H1 (cell line): ENCODE data around the gene ETV1. TPM values are rescaled to one million over a fixed set of nuclear protein-coding genes. Genes with fewer than 3 reads are reported as not detected.
A peak's percentile ranks its signal among the peaks of the same experiment; 100 is the strongest.

Experiments used
- CTCF ChIA-PET: fragments of 300-600 bp; sonication (Branson Sonifier 250); formaldehyde crosslinking; loops from one replicate; lab custom pipeline; 2021; ENCODE audit not compliant: partially characterized antibody; lab: Charles Lee
- POLR2A ChIA-PET: fragments of 300-600 bp; sonication (Branson Sonifier 250); formaldehyde crosslinking; loops from one replicate; lab custom pipeline; 2021; ENCODE audit warnings: inconsistent platforms; ENCODE audit not compliant: partially characterized antibody; lab: Charles Lee
- DNase-seq, 2 experiments: peaks; one replicate each; pipeline versions ENCODE4 v3.0.0 to v3.0.0-alpha.2; 2010 to 2022; ENCODE audit warnings: low spot score in 2 of 2, low read depth in 1 of 2, mixed read lengths in 1 of 2
- FAIRE-seq: peaks from 2 replicates; lab custom pipeline; 2011; peaks lifted over from hg19 to GRCh38; lab: Jason Lieb, UNC
- H2AFZ ChIP-seq: 2 replicates; pipeline ENCODE4 v1.8.1; 2012; ENCODE audit warnings: low read length, inconsistent platforms
- H2AK5ac ChIP-seq: 2 replicates; pipeline ENCODE4 v1.6.1; 2013; ENCODE audit warnings: low read depth, low read length
- H2BK120ac ChIP-seq: replicated peaks from 2 replicates; pipeline ENCODE3; 2013; ENCODE audit warnings: low read depth, low read length, inconsistent platforms
- H2BK12ac ChIP-seq: 2 replicates; pipeline ENCODE4 v1.6.1; 2013; ENCODE audit warnings: low read depth, low read length
- H2BK15ac ChIP-seq: 2 replicates; pipeline ENCODE4 v1.6.1; 2013; ENCODE audit warnings: low read length
- H2BK20ac ChIP-seq: 2 replicates; pipeline ENCODE4 v1.6.1; 2013; ENCODE audit warnings: low read length
- H2BK5ac ChIP-seq: 2 replicates; pipeline ENCODE4 v1.6.1; 2013; ENCODE audit warnings: low read depth, low read length
- H3K14ac ChIP-seq: 2 replicates; pipeline ENCODE4 v1.6.1; 2013; ENCODE audit warnings: inconsistent platforms; ENCODE audit not compliant: insufficient read length
- H3K18ac ChIP-seq: 2 replicates; pipeline ENCODE4 v1.6.1; 2013; ENCODE audit warnings: low read length; ENCODE audit errors: extremely low read depth
- H3K23ac ChIP-seq: 2 replicates; pipeline ENCODE4 v1.6.1; 2013; ENCODE audit warnings: inconsistent platforms; ENCODE audit not compliant: insufficient read length
- H3K23me2 ChIP-seq: 2 replicates; pipeline ENCODE4 v1.6.1; 2013; ENCODE audit warnings: low read depth, low read length
- H3K27ac ChIP-seq: 2 replicates; pipeline ENCODE4 v1.6.1; 2011; ENCODE audit warnings: low read depth, low read length, inconsistent platforms
- H3K27me3 ChIP-seq, 4 experiments: replicated peaks in 1 of 4; 1 replicate in 1 of 4; 2 replicates in 3 of 4; pipeline versions ENCODE4 v1.6.1 to v1.8.1; 2011 to 2013; ENCODE audit warnings: low read length in 3 of 4, mild to moderate bottlenecking in 3 of 4, inconsistent platforms in 2 of 4, mixed read lengths in 2 of 4, moderate library complexity in 1 of 4; ENCODE audit not compliant: control insufficient read depth in 3 of 4, insufficient read depth in 3 of 4; ENCODE audit errors: extremely low read depth in 1 of 4
- H3K36me3 ChIP-seq, 4 experiments: 2 replicates each; pipeline versions ENCODE4 v1.6.1 to v1.8.1; 2011 to 2013; ENCODE audit warnings: mild to moderate bottlenecking in 4 of 4, low read length in 3 of 4, moderate library complexity in 2 of 4, control low read depth in 1 of 4, inconsistent platforms in 1 of 4; ENCODE audit not compliant: insufficient read depth in 4 of 4, control insufficient read depth in 2 of 4
- H3K4ac ChIP-seq: replicated peaks from 2 replicates; pipeline ENCODE3; 2013; ENCODE audit warnings: low read length, low read depth, mixed read lengths, inconsistent platforms; ENCODE audit not compliant: insufficient read length
- H3K4me1 ChIP-seq, 4 experiments: replicated peaks in 1 of 4; 1 replicate in 1 of 4; 2 replicates in 3 of 4; pipeline versions ENCODE4 v1.6.1 to v1.8.1; 2011 to 2013; ENCODE audit warnings: low read length in 3 of 4, inconsistent platforms in 2 of 4, mixed read lengths in 1 of 4; ENCODE audit not compliant: insufficient read depth in 4 of 4, control insufficient read depth in 3 of 4
- H3K4me2 ChIP-seq, 2 experiments: 2 replicates each; pipeline versions ENCODE4 v1.6.1 to v1.8.1; 2011 to 2013; ENCODE audit warnings: low read depth in 2 of 2, low read length in 2 of 2, control low read depth in 1 of 2, inconsistent platforms in 1 of 2, mild to moderate bottlenecking in 1 of 2; ENCODE audit not compliant: insufficient read depth in 1 of 2
- H3K4me3 ChIP-seq, 4 experiments: fragments of 200-600, 300-600 bp in 1 of 4; sonication (generic), shearing (Covaris generic), sonication (Bioruptor Twin) in 1 of 4; 2 replicates each; pipeline versions ENCODE4 v1.5.1 to v1.8.1; 2011 to 2016; ENCODE audit warnings: low read length in 4 of 4, low read depth in 3 of 4, control low read depth in 2 of 4, inconsistent platforms in 2 of 4, mild to moderate bottlenecking in 2 of 4, mixed read lengths in 1 of 4, moderate library complexity in 1 of 4; ENCODE audit not compliant: insufficient read depth in 2 of 4; ENCODE audit errors: extremely low read depth in 1 of 4
- H3K56ac ChIP-seq: replicated peaks from 2 replicates; pipeline ENCODE3; 2013; ENCODE audit warnings: low read depth, mild to moderate bottlenecking, mixed read lengths, low read length, inconsistent platforms; ENCODE audit not compliant: insufficient read length
- H3K79me1 ChIP-seq: 2 replicates; pipeline ENCODE4 v1.6.1; 2013; ENCODE audit warnings: low read depth, low read length, control low read depth
- H3K79me2 ChIP-seq, 2 experiments: 2 replicates each; pipeline versions ENCODE4 v1.6.1 to v1.8.1; 2012 to 2013; ENCODE audit warnings: low read length in 2 of 2, mild to moderate bottlenecking in 2 of 2, inconsistent platforms in 1 of 2; ENCODE audit not compliant: insufficient read depth in 2 of 2, control insufficient read depth in 1 of 2
- H3K9ac ChIP-seq, 4 experiments: replicated peaks in 1 of 4; 1 replicate in 1 of 4; 2 replicates in 3 of 4; pipeline versions ENCODE4 v1.6.1 to v1.8.1; 2011 to 2013; ENCODE audit warnings: low read depth in 3 of 4, low read length in 3 of 4, control low read depth in 2 of 4, mild to moderate bottlenecking in 2 of 4, moderate library complexity in 2 of 4, inconsistent platforms in 1 of 4; ENCODE audit errors: extremely low read depth in 1 of 4
- H3K9me3 ChIP-seq, 2 experiments: 2 replicates each; pipeline versions ENCODE4 v1.6.1 to v1.8.1; 2012 to 2013; ENCODE audit warnings: mild to moderate bottlenecking in 2 of 2, moderate library complexity in 2 of 2, control low read depth in 1 of 2, inconsistent platforms in 1 of 2, low read depth in 1 of 2, low read length in 1 of 2, mixed read lengths in 1 of 2; ENCODE audit not compliant: insufficient read depth in 2 of 2
- H4K20me1 ChIP-seq, 2 experiments: replicated peaks in 1 of 2; 2 replicates each; pipeline versions ENCODE3 to v1.8.1; 2011 to 2013; ENCODE audit warnings: inconsistent platforms in 2 of 2, low read length in 2 of 2, mild to moderate bottlenecking in 1 of 2; ENCODE audit not compliant: insufficient read depth in 2 of 2, control insufficient read depth in 1 of 2
- H4K5ac ChIP-seq: 2 replicates; pipeline ENCODE4 v1.6.1; 2013; ENCODE audit warnings: low read length, low read depth, mixed read lengths, inconsistent platforms; ENCODE audit not compliant: insufficient read length
- H4K8ac ChIP-seq: 2 replicates; pipeline ENCODE4 v1.8.0; 2013; ENCODE audit warnings: mild to moderate bottlenecking, moderate library complexity, low read length, inconsistent platforms; ENCODE audit not compliant: insufficient read depth; ENCODE audit errors: extremely low read depth
- H4K91ac ChIP-seq: replicated peaks from 2 replicates; pipeline ENCODE3; 2013; ENCODE audit warnings: low read length, mixed read lengths, inconsistent platforms; ENCODE audit not compliant: insufficient read length
- ASH2L ChIP-seq: fragments of 200-600, 300-600 bp; sonication (generic); IDR thresholded peaks from one replicate; pipeline ENCODE4 v1.7.1; 2017; ENCODE audit warnings: low read length
- CHD2 ChIP-seq: IDR thresholded peaks from 2 replicates; pipeline ENCODE4 v1.6.1; 2012; ENCODE audit warnings: low read length, improper control_type of control experiment
- GTF2F1 ChIP-seq: IDR thresholded peaks from 2 replicates; pipeline ENCODE4 v1.6.1; 2012; ENCODE audit warnings: low read depth, low read length, improper control_type of control experiment, borderline replicate concordance
- SRF ChIP-seq: IDR thresholded peaks from 2 replicates; pipeline ENCODE4 v1.6.1; 2011; ENCODE audit warnings: mild to moderate bottlenecking, low read depth, low read length, moderate library complexity
- TEAD4 ChIP-seq: IDR thresholded peaks from 2 replicates; pipeline ENCODE4 v1.6.1; 2012; ENCODE audit warnings: low read depth, low read length, inconsistent platforms, mixed read lengths
- ZNF274 ChIP-seq: IDR thresholded peaks from 2 replicates; pipeline ENCODE4 v1.7.0; 2012; ENCODE audit warnings: low read length, borderline replicate concordance; ENCODE audit errors: extremely low read depth
- WGBS, 2 experiments: shearing (Covaris generic) in 1 of 2; methylation state at CpG; one replicate each; pipeline versions ENCODE4 v1.1.6 to v1.1.7; 2013 to 2015; ENCODE audit warnings: low lambda C conversion rate in 2 of 2, mixed read lengths in 2 of 2, inconsistent platforms in 1 of 2, low coverage in 1 of 2, missing lambda C conversion rate in 1 of 2; ENCODE audit not compliant: insufficient replicate concordance in 2 of 2, insufficient coverage in 1 of 2, insufficient read length in 1 of 2; ENCODE audit errors: extremely low coverage in 1 of 2, missing lambda C conversion rate in 1 of 2; 5-methylcytosine and 5-hydroxymethylcytosine counted together
- polyA plus RNA-seq, 7 experiments: library from polyadenylated mRNA; depleted of rRNA in 3 of 7; stranded (reverse) in 5 of 7; unstranded in 2 of 7; fragments of >200 nt in 5 of 7; fragments of 200-250 nt in 2 of 7; gene quantifications; 1 replicate in 5 of 7; 2 replicates in 1 of 7; 4 replicates in 1 of 7; pipeline versions ENCODE4 v1.2.1 to v1.2.3, GENCODE V29; 2011 to 2013; ENCODE audit warnings: missing spikeins in 2 of 7, mixed read lengths in 2 of 7
- total RNA-seq: library from RNA; stranded (reverse); fragmentation: NEBNext Ultra II Directional; extraction: Animal tissue kit (Norgen Biotek cat#: 25700); gene quantifications from 2 replicates; pipeline ENCODE4 v1.2.1, GENCODE V29; 2021

ETV1 gene
- total and polyA plus RNA-seq, 2 of the 8 experiments (the other 6 are each of a cell fraction or from before 2014, with no cell fraction given) = 58.3 to 91.2 TPM

GRCh38 chr7:13984061-13984460, 5.4 kb downstream of the ETV1 start:
- FAIRE-seq = no peak
- H3K4me2 ChIP-seq = no peak overlapping the region

More at GRCh38 chr7:13984061-13984460, 5.4 kb downstream of the ETV1 start:
- POLR2A ChIA-PET = no interaction called here
- Histone ChIP-seq H3K23me2 (no peaks in the 10 kb centered on the region), H3K14ac (no peak overlapping the region), H3K4me1 (peaks cover 0 to 17% (median 4%) of the 10 kb centered on the region in 4 experiments; a peak in 3 of 7 replicates), H3K27me3 (no peaks in the 10 kb centered on the region), H2BK12ac (no peak overlapping the region), H3K56ac (no peak overlapping the region), H2AFZ (no peak overlapping the region), H2BK15ac (no peak overlapping the region)
- no peak for DNase-seq
- TF ChIP-seq GTF2F1 (no peak), ASH2L (no peak), ZNF274 (no peak), CHD2 (no peak), SRF (no peak), TEAD4 (no peak)
- TF ChIP-seq, all 59 proteins: peak for 0
- CTCF ChIA-PET = no interaction called here
- H3K27ac ChIP-seq = no peak overlapping the region
- WGBS, 2 experiments = 53% methylated on average over 3 of the region's 3 CpGs; no CpG with 5 or more reads in 1 of the 2 experiments
- H3K23ac ChIP-seq = no peak overlapping the region
- no peak overlapping the region for H3K4ac ChIP-seq
- H4K5ac ChIP-seq = peak overlapping the region; percentile 99
- no peak overlapping the region for H2BK5ac ChIP-seq
- H2BK120ac ChIP-seq = no peak overlapping the region
- H2BK20ac ChIP-seq = no peak overlapping the region
- no peak overlapping the region for H3K9ac ChIP-seq
- no peak overlapping the region for H4K8ac ChIP-seq
- no peak overlapping the region for H4K91ac ChIP-seq
- peaks cover 2% of the 10 kb centered on the region; the same call in 1 of the 2 replicates for H3K79me1 ChIP-seq
- no peak overlapping the region; the same call in 1 of the 2 replicates for H3K18ac ChIP-seq
- peaks cover 0 to 7% (median 0%) of the 10 kb centered on the region in 4 experiments; a peak in 1 of 8 replicates for H3K36me3 ChIP-seq
- no peaks in the 10 kb centered on the region for H4K20me1 ChIP-seq
- peaks cover 0 to 89% of the 10 kb centered on the region in 2 experiments; a peak in 3 of 4 replicates for H3K79me2 ChIP-seq
- no peaks in the 10 kb centered on the region for H3K9me3 ChIP-seq
- peak overlapping the region in 1 of 4 experiments; percentile 75; a peak in 1 of 8 replicates for H3K4me3 ChIP-seq
- H2AK5ac ChIP-seq = no peak overlapping the region
